Measurements from ENCODE around the gene STAB2. TPM values are rescaled to one million over a fixed set of nuclear protein-coding genes. Genes with fewer than 3 reads are reported as not detected.

The STAB2 gene
- total and polyA plus RNA-seq, 2 donors (not counting 1 experiment from before 2014, with no cell fraction given) = not detected

GRCh38 chr12:103588680-103589079, 1.6 kb downstream of the STAB2 start:
- Histone ChIP-seq H3K4me2 (replicated peaks; ENCODE audit: low read depth, low read length, poor library complexity, severe bottlenecking) (no peak overlapping the region), H3K36me3 (replicated peaks in 1 of 2; ENCODE audit: control extremely low read depth in 1 of 2, control insufficient read depth in 1 of 2, extremely low read depth in 1 of 2, insufficient read depth in 2 of 2, low read length in 1 of 2) (no peaks in the 10 kb centered on the region), H3K9me3 (ENCODE audit: control extremely low read depth in 1 of 3, control insufficient read depth in 2 of 3, insufficient read depth in 1 of 3, low read length in 2 of 3) (no peaks in the 10 kb centered on the region), H3K27ac (ENCODE audit: low read length in 2 of 2) (no peak overlapping the region), H3K4me3 (ENCODE audit: control extremely low read depth in 1 of 5, extremely low read depth in 1 of 5, insufficient read depth in 1 of 5, low read depth in 2 of 5, low read length in 4 of 5) (no peak overlapping the region), H2AFZ (ENCODE audit: insufficient read depth, low read depth, low read length, poor library complexity, severe bottlenecking) (no peak overlapping the region), H3K4me1 (ENCODE audit: control insufficient read depth in 2 of 2, insufficient read depth in 2 of 2, low read length in 2 of 2) (no peaks in the 10 kb centered on the region), H4K20me1 (ENCODE audit: control insufficient read depth, insufficient read depth, low read length, poor library complexity, severe bottlenecking) (no peaks in the 10 kb centered on the region), H3K9ac (ENCODE audit: low read length) (no peak overlapping the region), H3K27me3 (replicated peaks in 1 of 4; ENCODE audit: control extremely low read depth in 1 of 4, control insufficient read depth in 3 of 4, insufficient read depth in 4 of 4, low read length in 3 of 4) (peaks cover 0 to 2% (median 0%) of the 10 kb centered on the region in 4 experiments), H3K79me2 (ENCODE audit: control insufficient read depth, insufficient read depth, low read length) (no peaks in the 10 kb centered on the region)
- H3K9me3 Mint-ChIP-seq (ENCODE audit: insufficient read depth) = peaks cover 3% of the 10 kb centered on the region
- no peaks in the 10 kb centered on the region for H3K4me1 Mint-ChIP-seq
- ChIA-PET CTCF (no interaction called here), POLR2A (no interaction called here)
- ATAC-seq (ENCODE audit: low read depth) = no peak
- H3K4me3 Mint-ChIP-seq = no peak overlapping the region
- peaks cover 24% of the 10 kb centered on the region for H3K27me3 Mint-ChIP-seq
- intact Hi-C loops (cut with micrococcal nuclease) = no loop called here
- H3K27ac Mint-ChIP-seq = no peak overlapping the region
- DNase-seq = no peak
- no peak for TF ChIP-seq EZH2 (IDR thresholded peaks at IDR 0.05; ENCODE audit: borderline replicate concordance, insufficient read depth, low read depth, low read length, poor library complexity, severe bottlenecking)
- TF ChIP-seq, protein P1, sequence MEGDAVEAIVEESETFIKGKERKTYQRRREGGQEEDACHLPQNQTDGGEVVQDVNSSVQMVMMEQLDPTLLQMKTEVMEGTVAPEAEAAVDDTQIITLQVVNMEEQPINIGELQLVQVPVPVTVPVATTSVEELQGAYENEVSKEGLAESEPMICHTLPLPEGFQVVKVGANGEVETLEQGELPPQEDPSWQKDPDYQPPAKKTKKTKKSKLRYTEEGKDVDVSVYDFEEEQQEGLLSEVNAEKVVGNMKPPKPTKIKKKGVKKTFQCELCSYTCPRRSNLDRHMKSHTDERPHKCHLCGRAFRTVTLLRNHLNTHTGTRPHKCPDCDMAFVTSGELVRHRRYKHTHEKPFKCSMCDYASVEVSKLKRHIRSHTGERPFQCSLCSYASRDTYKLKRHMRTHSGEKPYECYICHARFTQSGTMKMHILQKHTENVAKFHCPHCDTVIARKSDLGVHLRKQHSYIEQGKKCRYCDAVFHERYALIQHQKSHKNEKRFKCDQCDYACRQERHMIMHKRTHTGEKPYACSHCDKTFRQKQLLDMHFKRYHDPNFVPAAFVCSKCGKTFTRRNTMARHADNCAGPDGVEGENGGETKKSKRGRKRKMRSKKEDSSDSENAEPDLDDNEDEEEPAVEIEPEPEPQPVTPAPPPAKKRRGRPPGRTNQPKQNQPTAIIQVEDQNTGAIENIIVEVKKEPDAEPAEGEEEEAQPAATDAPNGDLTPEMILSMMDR (IDR thresholded peaks at IDR 0.05) = no peak

DNA sequence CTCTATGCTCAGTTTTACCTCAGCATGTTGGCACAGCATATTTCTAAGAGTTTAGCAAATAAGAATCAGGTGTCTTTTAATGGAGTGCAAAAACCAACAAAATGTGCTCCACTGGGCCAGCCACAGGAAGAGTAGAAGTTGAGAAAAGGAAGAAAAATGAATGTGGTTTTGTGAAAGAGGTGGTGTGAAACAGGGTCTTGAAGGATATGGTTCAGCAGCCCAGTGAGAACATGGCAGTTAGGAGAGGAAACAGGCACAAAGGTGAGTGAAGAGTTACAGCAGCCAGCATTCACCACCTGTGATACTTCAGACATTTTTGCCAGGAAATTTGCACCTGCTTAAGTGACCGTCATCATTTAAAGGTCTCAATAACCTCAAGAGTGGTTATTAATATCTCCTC, 2.4 kb downstream of the STAB2 start:
- TF ChIP-seq EZH2 (IDR thresholded peaks at IDR 0.05; ENCODE audit: borderline replicate concordance, insufficient read depth, low read depth, low read length, poor library complexity, severe bottlenecking) = no peak
- TF ChIP-seq, protein P1 (IDR thresholded peaks at IDR 0.05) = no peak
- intact Hi-C loops (cut with micrococcal nuclease) = no loop called here
- Mint-ChIP-seq H3K9me3 (ENCODE audit: insufficient read depth) (peaks cover 3% of the 10 kb centered on the region), H3K27ac (no peak overlapping the region), H3K4me3 (no peak overlapping the region), H3K27me3 (peaks cover 18% of the 10 kb centered on the region), H3K4me1 (no peaks in the 10 kb centered on the region)
- no peak overlapping the region for H3K9ac ChIP-seq (ENCODE audit: low read length)
- ChIA-PET CTCF (no interaction called here), POLR2A (no interaction called here)
- no peak overlapping the region for H3K4me2 ChIP-seq (replicated peaks; ENCODE audit: low read depth, low read length, poor library complexity, severe bottlenecking)
- ATAC-seq (ENCODE audit: low read depth) (no peak), DNase-seq (no peak)
- H3K27me3 ChIP-seq (replicated peaks in 1 of 4; ENCODE audit: control extremely low read depth in 1 of 4, control insufficient read depth in 3 of 4, insufficient read depth in 4 of 4, low read length in 3 of 4) = peaks cover 0 to 2% (median 0%) of the 10 kb centered on the region in 4 experiments
- H3K79me2 ChIP-seq (ENCODE audit: control insufficient read depth, insufficient read depth, low read length) = no peaks in the 10 kb centered on the region
- H3K36me3 ChIP-seq (replicated peaks in 1 of 2; ENCODE audit: control extremely low read depth in 1 of 2, control insufficient read depth in 1 of 2, extremely low read depth in 1 of 2, insufficient read depth in 2 of 2, low read length in 1 of 2) = no peaks in the 10 kb centered on the region
- no peak overlapping the region for H3K27ac ChIP-seq (ENCODE audit: low read length in 2 of 2)
- H2AFZ ChIP-seq (ENCODE audit: insufficient read depth, low read depth, low read length, poor library complexity, severe bottlenecking) = no peak overlapping the region
- H3K9me3 ChIP-seq (ENCODE audit: control extremely low read depth in 1 of 3, control insufficient read depth in 2 of 3, insufficient read depth in 1 of 3, low read length in 2 of 3) = no peaks in the 10 kb centered on the region
- WGBS (ENCODE audit: insufficient coverage) = no CpG with 5 or more reads among the region's 1 CpG
- H3K4me3 ChIP-seq (ENCODE audit: control extremely low read depth in 1 of 5, extremely low read depth in 1 of 5, insufficient read depth in 1 of 5, low read depth in 2 of 5, low read length in 4 of 5) = no peak overlapping the region
- no peaks in the 10 kb centered on the region for H4K20me1 ChIP-seq (ENCODE audit: control insufficient read depth, insufficient read depth, low read length, poor library complexity, severe bottlenecking)
- H3K4me1 ChIP-seq (ENCODE audit: control insufficient read depth in 2 of 2, insufficient read depth in 2 of 2, low read length in 2 of 2) = no peaks in the 10 kb centered on the region
